HEK293 (cell line): ENCODE measurements around the gene VPS13D.
"Not testable (repeated sequence)": the region's sequence is repeated elsewhere in the genome, so short reads cannot be mapped to it uniquely, and the experiment has no call there.

Source experiments
- CTCF ChIA-PET: fragments of 350-600 bp; formaldehyde crosslinking; extraction: SDS; loops from one replicate; lab custom pipeline; 2021; ENCODE audit warnings: antibody characterized with exemption; lab: Yijun Ruan, JAX
- POLR2A ChIA-PET: fragments of 300-600 bp; formaldehyde crosslinking; extraction: SDS; loops from one replicate; lab custom pipeline; 2020; ENCODE audit warnings: antibody characterized with exemption, inconsistent platforms; lab: Yijun Ruan, JAX
- H3K27ac ChIP-seq: fragments of 200-500 bp; sonication (Bioruptor generic); 2 replicates; pipeline ENCODE4 v1.5.1; 2014; ENCODE audit warnings: low read depth, low read length, control low read depth, inconsistent platforms; ENCODE audit errors: extremely low read depth
- H3K36me3 ChIP-seq, 2 experiments: fragments of 200-500 bp in 1 of 2; sonication (Bioruptor generic) in 1 of 2; 1 replicate in 1 of 2; 2 replicates in 1 of 2; pipeline ENCODE4 v1.5.1; 2014 to 2017; ENCODE audit warnings: inconsistent platforms in 2 of 2, low read length in 2 of 2; ENCODE audit not compliant: control insufficient read depth in 2 of 2, insufficient read depth in 1 of 2
- H3K4me1 ChIP-seq: fragments of 200-500 bp; sonication (Bioruptor generic); 2 replicates; pipeline ENCODE4 v1.5.1; 2014; ENCODE audit warnings: mild to moderate bottlenecking, low read length, inconsistent platforms; ENCODE audit not compliant: control insufficient read depth, insufficient read depth
- H3K4me3 ChIP-seq: 2 replicates; pipeline ENCODE4 v1.5.1; 2011; ENCODE audit warnings: low read depth, mild to moderate bottlenecking, control low read depth, low read length, moderate library complexity
- H3K9me3 ChIP-seq: fragments of 200-500 bp; sonication (Bioruptor generic); 2 replicates; pipeline ENCODE4 v1.5.1; 2014; ENCODE audit warnings: low read depth, low read length, inconsistent platforms; ENCODE audit not compliant: control insufficient read depth, insufficient read depth
- GLI2 ChIP-seq: fragments of 450-650 bp; formaldehyde crosslinking; IDR thresholded peaks from 2 replicates; pipeline ENCODE4; 2017; ENCODE audit warnings: missing biosample characterization, missing genetic modification characterization, low read depth, borderline replicate concordance
- IKZF3 ChIP-seq: fragments of 450-650 bp; IDR thresholded peaks from 2 replicates; pipeline ENCODE4 v1.5.0; 2018; ENCODE audit warnings: missing biosample characterization, mild to moderate bottlenecking, missing genetic modification characterization, moderate library complexity
- MEIS1 ChIP-seq: sonication (generic); formaldehyde crosslinking; IDR thresholded peaks from 2 replicates; pipeline ENCODE4 v1.8.1; 2022; ENCODE audit warnings: missing genetic modification reagents, mild to moderate bottlenecking, borderline replicate concordance
- PRDM1 ChIP-seq: fragments of 450-650 bp; formaldehyde crosslinking; IDR thresholded peaks from 2 replicates; pipeline ENCODE4; 2016; ENCODE audit warnings: missing biosample characterization, missing genetic modification characterization
- SCRT2 ChIP-seq: fragments of 450-650 bp; formaldehyde crosslinking; IDR thresholded peaks from 2 replicates; pipeline ENCODE4 v1.5.1; 2016; ENCODE audit warnings: missing biosample characterization, missing genetic modification characterization
- SETDB1 ChIP-seq: IDR thresholded peaks from one replicate; pipeline ENCODE4 v1.6.1; 2017; ENCODE audit warnings: mild to moderate bottlenecking, low read length, moderate library complexity, mixed read lengths; ENCODE audit not compliant: insufficient read length
- SP7 ChIP-seq: fragments of 450-650 bp; formaldehyde crosslinking; IDR thresholded peaks from 2 replicates; pipeline ENCODE4 v1.5.1; 2016; ENCODE audit warnings: missing biosample characterization, missing genetic modification characterization
- YY2 ChIP-seq: fragments of 450-650 bp; formaldehyde crosslinking; IDR thresholded peaks from 2 replicates; pipeline ENCODE4 v1.5.1; 2016; ENCODE audit warnings: missing biosample characterization, missing genetic modification characterization
- ZBTB1 ChIP-seq: fragments of 450-650 bp; formaldehyde crosslinking; IDR thresholded peaks from 2 replicates; pipeline ENCODE4 v1.5.1; 2016; ENCODE audit warnings: missing biosample characterization, missing genetic modification characterization
- ZEB2 ChIP-seq: fragments of 450-650 bp; formaldehyde crosslinking; IDR thresholded peaks from 2 replicates; pipeline ENCODE4 v1.5.1; 2016; ENCODE audit warnings: missing biosample characterization, missing genetic modification characterization
- ZFHX2 ChIP-seq: fragments of 450-650 bp; formaldehyde crosslinking; conservative IDR thresholded peaks from 2 replicates; pipeline ENCODE4 v1.5.1; 2016; ENCODE audit warnings: missing biosample characterization, missing genetic modification characterization
- ZFP41 ChIP-seq: fragments of 450-650 bp; formaldehyde crosslinking; IDR thresholded peaks from 2 replicates; pipeline ENCODE4 v1.5.1; 2016; ENCODE audit warnings: missing biosample characterization, missing genetic modification characterization, borderline replicate concordance
- ZNF202 ChIP-seq: fragments of 450-650 bp; formaldehyde crosslinking; IDR thresholded peaks from 2 replicates; pipeline ENCODE4 v1.5.1; 2016; ENCODE audit warnings: missing biosample characterization, missing genetic modification characterization, borderline replicate concordance
- ZNF23 ChIP-seq: fragments of 450-650 bp; formaldehyde crosslinking; IDR thresholded peaks from 2 replicates; pipeline ENCODE4 v1.5.1; 2016; ENCODE audit warnings: missing biosample characterization, missing genetic modification characterization, borderline replicate concordance
- ZNF248 ChIP-seq: fragments of 450-650 bp; formaldehyde crosslinking; IDR thresholded peaks from 2 replicates; pipeline ENCODE4 v1.5.1; 2017; ENCODE audit warnings: missing biosample characterization, missing genetic modification characterization
- ZNF354C ChIP-seq: fragments of 450-650 bp; formaldehyde crosslinking; IDR thresholded peaks from 2 replicates; pipeline ENCODE4 v1.5.1; 2016; ENCODE audit warnings: missing biosample characterization, missing genetic modification characterization, low read depth, borderline replicate concordance
- ZNF366 ChIP-seq: fragments of 450-650 bp; formaldehyde crosslinking; conservative IDR thresholded peaks from 2 replicates; pipeline ENCODE4 v1.5.1; 2016; ENCODE audit warnings: missing biosample characterization, missing genetic modification characterization
- ZNF416 ChIP-seq: fragments of 450-650 bp; formaldehyde crosslinking; IDR thresholded peaks from 2 replicates; pipeline ENCODE4 v1.5.1; 2016; ENCODE audit warnings: missing biosample characterization, missing genetic modification characterization
- ZNF514 ChIP-seq: fragments of 450-650 bp; formaldehyde crosslinking; IDR thresholded peaks from 2 replicates; pipeline ENCODE4 v1.5.1; 2016; ENCODE audit warnings: missing biosample characterization, missing genetic modification characterization
- ZNF658 ChIP-seq: fragments of 450-650 bp; formaldehyde crosslinking; IDR thresholded peaks from 2 replicates; pipeline ENCODE4; 2016; ENCODE audit warnings: missing biosample characterization, missing genetic modification characterization
- ZNF701 ChIP-seq: fragments of 450-650 bp; formaldehyde crosslinking; IDR thresholded peaks from 2 replicates; pipeline ENCODE4 v1.5.1; 2016; ENCODE audit warnings: missing biosample characterization, missing genetic modification characterization
- ZNF76 ChIP-seq: fragments of 450-650 bp; formaldehyde crosslinking; IDR thresholded peaks from 2 replicates; pipeline ENCODE4; 2016; ENCODE audit warnings: low read depth, missing biosample characterization, missing genetic modification characterization, borderline replicate concordance
- ZNF843 ChIP-seq: fragments of 450-650 bp; formaldehyde crosslinking; IDR thresholded peaks from 2 replicates; pipeline ENCODE4 v1.5.1; 2016; ENCODE audit warnings: missing biosample characterization, missing genetic modification characterization
- ZSCAN16 ChIP-seq: fragments of 450-650 bp; formaldehyde crosslinking; IDR thresholded peaks from 2 replicates; pipeline ENCODE4 v1.5.1; 2016; ENCODE audit warnings: missing biosample characterization, missing genetic modification characterization
- ZSCAN18 ChIP-seq: fragments of 450-650 bp; formaldehyde crosslinking; IDR thresholded peaks from 2 replicates; pipeline ENCODE4 v1.5.1; 2016; ENCODE audit warnings: missing biosample characterization, missing genetic modification characterization
- TF ChIP-seq, protein P1 (sequence below): fragments of 450-650 bp; formaldehyde crosslinking; IDR thresholded peaks from 2 replicates; pipeline ENCODE4 v1.5.1; 2016; ENCODE audit warnings: missing biosample characterization, missing genetic modification characterization
- TF ChIP-seq, protein P2 (sequence below): fragments of 450-650 bp; formaldehyde crosslinking; IDR thresholded peaks from 2 replicates; pipeline ENCODE4 v1.5.1; 2016; ENCODE audit warnings: missing biosample characterization, missing genetic modification characterization

Gene VPS13D

DNA sequence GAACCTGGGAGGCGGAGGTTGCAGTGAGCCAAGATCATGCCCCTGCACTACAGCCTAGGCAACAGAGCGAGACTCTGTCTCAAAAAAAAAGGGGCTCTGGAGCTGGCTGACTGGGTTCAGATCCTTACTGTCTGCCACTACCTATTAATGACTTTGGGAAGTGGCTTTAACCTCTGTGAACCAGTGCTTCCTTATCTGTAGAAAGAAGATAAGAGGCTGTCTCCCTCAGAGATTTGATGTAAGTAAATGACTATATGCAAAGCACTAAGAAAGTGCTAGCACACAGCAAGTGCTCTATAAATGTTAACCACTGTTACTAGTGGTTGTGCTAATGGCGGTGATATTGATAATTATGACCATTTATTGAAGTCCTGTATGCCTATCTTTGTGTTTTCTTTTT lies 94.6 kb downstream of the VPS13D start:
- Histone ChIP-seq H3K9me3 (no peaks in the 10 kb centered on the region), H3K27ac (no peak overlapping the region), H3K4me1 (no peaks in the 10 kb centered on the region), H3K36me3 (peaks cover 21 to 72% of the 10 kb centered on the region in 2 experiments), H3K4me3 (no peak overlapping the region)
- ChIA-PET POLR2A (no interaction called here), CTCF (interaction anchor here (0.7 kb wide), 1 partner anchor 11 kb away, joined by 3 read pairs; no protein-coding TSS in a partner anchor)
- TF ChIP-seq ZNF76 (tag by site-specific recombination) (no peak), SCRT2 (no peak), GLI2 (tag by site-specific recombination) (no peak), ZNF416 (tag by site-specific recombination) (no peak), ZNF843 (no peak), ZNF366 (tag by site-specific recombination) (no peak), ZNF202 (tag by site-specific recombination) (no peak), IKZF3 (tag by site-specific recombination) (no peak), ZNF23 (tag by site-specific recombination) (no peak), SP7 (tag by site-specific recombination) (no peak)
- TF ChIP-seq, protein P1, sequence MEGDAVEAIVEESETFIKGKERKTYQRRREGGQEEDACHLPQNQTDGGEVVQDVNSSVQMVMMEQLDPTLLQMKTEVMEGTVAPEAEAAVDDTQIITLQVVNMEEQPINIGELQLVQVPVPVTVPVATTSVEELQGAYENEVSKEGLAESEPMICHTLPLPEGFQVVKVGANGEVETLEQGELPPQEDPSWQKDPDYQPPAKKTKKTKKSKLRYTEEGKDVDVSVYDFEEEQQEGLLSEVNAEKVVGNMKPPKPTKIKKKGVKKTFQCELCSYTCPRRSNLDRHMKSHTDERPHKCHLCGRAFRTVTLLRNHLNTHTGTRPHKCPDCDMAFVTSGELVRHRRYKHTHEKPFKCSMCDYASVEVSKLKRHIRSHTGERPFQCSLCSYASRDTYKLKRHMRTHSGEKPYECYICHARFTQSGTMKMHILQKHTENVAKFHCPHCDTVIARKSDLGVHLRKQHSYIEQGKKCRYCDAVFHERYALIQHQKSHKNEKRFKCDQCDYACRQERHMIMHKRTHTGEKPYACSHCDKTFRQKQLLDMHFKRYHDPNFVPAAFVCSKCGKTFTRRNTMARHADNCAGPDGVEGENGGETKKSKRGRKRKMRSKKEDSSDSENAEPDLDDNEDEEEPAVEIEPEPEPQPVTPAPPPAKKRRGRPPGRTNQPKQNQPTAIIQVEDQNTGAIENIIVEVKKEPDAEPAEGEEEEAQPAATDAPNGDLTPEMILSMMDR (tag by site-specific recombination) = no peak

DNA sequence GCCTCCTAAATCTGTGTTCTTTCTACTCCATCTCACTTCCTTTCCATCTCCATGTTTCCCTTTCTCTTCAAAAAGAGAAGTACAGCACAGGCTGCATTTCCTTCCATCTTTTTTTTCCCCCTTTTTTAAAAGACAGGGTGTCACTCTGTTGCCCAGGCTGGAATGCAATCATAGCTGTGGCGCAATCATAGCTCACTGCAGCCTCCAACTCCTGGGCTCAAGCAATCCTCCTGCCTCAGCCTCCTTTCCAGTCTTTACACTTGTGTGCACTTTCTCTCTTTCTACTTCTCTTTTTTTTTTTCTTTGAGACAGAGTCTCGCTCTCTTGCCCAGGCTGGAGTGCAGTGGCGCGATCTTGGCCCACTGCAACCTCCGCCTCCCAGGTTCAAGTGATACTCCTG lies 95.1 kb downstream of the VPS13D start:
- H3K4me1 ChIP-seq, H3K4me3 ChIP-seq, POLR2A ChIA-PET, H3K27ac ChIP-seq, H3K9me3 ChIP-seq: not testable (repeated sequence)
- CTCF ChIA-PET = interaction anchor here (0.7 kb wide), 1 partner anchor 12 kb away, joined by 3 read pairs; no protein-coding TSS in a partner anchor
- TF ChIP-seq PRDM1 (tag by site-specific recombination) = 0 out of 2 replicates have a peak, but pooled peaks have one; percentile 22
- H3K36me3 ChIP-seq = peaks cover 21 to 71% of the 10 kb centered on the region in 2 experiments

DNA sequence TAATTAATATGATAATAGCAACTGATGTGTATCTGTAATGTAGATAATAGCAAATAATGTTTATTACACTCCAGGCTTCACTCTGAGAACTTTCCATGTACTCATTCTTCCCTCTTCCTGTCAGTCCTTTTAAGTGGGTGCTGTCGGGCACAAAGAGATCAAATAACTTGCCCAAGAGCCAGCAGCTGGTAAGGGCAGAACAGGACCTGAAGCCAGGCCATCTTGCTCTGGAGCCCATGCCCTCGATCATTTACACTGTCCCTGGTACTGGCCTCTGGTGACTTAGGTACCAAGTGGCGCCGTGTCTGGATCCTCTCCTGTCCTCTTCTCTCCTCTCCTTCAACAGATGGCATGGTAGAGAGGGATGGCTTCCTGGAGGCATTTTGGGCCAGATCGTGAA lies 97.2 kb downstream of the VPS13D start:
- ChIA-PET POLR2A (no interaction called here), CTCF (no interaction called here)
- peaks cover 17 to 65% of the 10 kb centered on the region in 2 experiments for H3K36me3 ChIP-seq
- H3K4me1 ChIP-seq = no peaks in the 10 kb centered on the region
- no peak overlapping the region for H3K4me3 ChIP-seq
- no peak overlapping the region for H3K27ac ChIP-seq
- H3K9me3 ChIP-seq = no peaks in the 10 kb centered on the region
- TF ChIP-seq ZNF248 (tag by site-specific recombination) (no peak), ZSCAN16 (tag by site-specific recombination) (no peak), SETDB1 (no peak), ZNF514 (tag by site-specific recombination) (no peak)

DNA sequence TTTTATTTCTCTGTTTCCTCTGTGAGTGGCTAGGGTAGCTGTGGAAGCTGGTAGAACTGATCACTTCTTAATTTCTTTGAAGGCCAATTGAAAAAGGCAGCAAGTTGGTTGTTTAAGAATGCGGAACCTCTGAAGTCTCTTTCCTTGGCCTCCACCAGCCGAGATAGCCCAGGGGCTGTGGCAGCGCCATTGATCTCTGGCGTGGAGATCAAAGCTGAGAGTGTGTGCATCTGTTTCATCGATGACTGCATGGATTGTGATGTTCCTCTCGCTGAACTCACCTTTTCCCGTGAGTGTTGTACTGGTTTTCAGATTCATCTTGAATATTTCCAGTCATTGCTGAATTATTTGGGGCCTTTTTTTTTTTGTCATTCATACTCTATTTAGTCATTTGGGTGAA lies 97.7 kb downstream of the VPS13D start:
- H3K36me3 ChIP-seq = peaks cover 16 to 64% of the 10 kb centered on the region in 2 experiments
- H3K4me3 ChIP-seq = no peak overlapping the region
- no peaks in the 10 kb centered on the region for H3K4me1 ChIP-seq
- ChIA-PET POLR2A (interaction anchor here (0.7 kb wide), 1 partner anchor 489 kb away, joined by 5 read pairs; no protein-coding TSS in a partner anchor), CTCF (no interaction called here)
- H3K27ac ChIP-seq = no peak overlapping the region
- no peaks in the 10 kb centered on the region for H3K9me3 ChIP-seq
- no peak for TF ChIP-seq ZFP41
- TF ChIP-seq ZSCAN18 (tag by site-specific recombination) = no peak
- TF ChIP-seq, protein P2, sequence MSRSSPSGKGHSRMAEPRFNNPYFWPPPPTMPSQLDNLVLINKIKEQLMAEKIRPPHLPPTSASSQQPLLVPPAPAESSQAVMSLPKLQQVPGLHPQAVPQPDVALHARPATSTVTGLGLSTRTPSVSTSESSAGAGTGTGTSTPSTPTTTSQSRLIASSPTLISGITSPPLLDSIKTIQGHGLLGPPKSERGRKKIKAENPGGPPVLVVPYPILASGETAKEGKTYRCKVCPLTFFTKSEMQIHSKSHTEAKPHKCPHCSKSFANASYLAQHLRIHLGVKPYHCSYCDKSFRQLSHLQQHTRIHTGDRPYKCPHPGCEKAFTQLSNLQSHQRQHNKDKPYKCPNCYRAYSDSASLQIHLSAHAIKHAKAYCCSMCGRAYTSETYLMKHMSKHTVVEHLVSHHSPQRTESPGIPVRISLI = no peak
- no peak for TF ChIP-seq YY2 (tag by site-specific recombination)
- TF ChIP-seq ZBTB1 (tag by site-specific recombination) = no peak
- TF ChIP-seq ZEB2 = no peak
- no peak for TF ChIP-seq ZFHX2 (tag by site-specific recombination)
- TF ChIP-seq ZNF354C (tag by site-specific recombination) = no peak
- no peak for TF ChIP-seq MEIS1 (CRISPR knock-in tag)
- no peak for TF ChIP-seq ZNF658
- TF ChIP-seq ZNF701 (tag by site-specific recombination) = no peak
